K562 (cell line): ENCODE measurements around the gene ATF7IP. TPM values are rescaled to one million over a fixed set of nuclear protein-coding genes. Genes with fewer than 3 reads are reported as not detected.

Source experiments
- ATF3 ChIP-seq, 2 experiments: fragments of 450-650 bp in 1 of 2; sonication (generic) in 1 of 2; formaldehyde crosslinking in 1 of 2; IDR thresholded peaks in 1 of 2; conservative IDR thresholded peaks in 1 of 2; 2 replicates each; pipeline versions ENCODE4 v1.6.1 to v1.8.1; 2016 to 2023; ENCODE audit warnings: mild to moderate bottlenecking in 2 of 2, moderate library complexity in 2 of 2, inconsistent platforms in 1 of 2, missing genetic modification reagents in 1 of 2
- RB1 ChIP-seq: fragments of 450-650 bp; IDR thresholded peaks from 2 replicates; pipeline ENCODE4 v1.6.1; 2017; ENCODE audit warnings: low read depth, mild to moderate bottlenecking
- RFX7 ChIP-seq: fragments of 250-450 bp; sonication (Bioruptor Pico); IDR thresholded peaks from 2 replicates; pipeline ENCODE4 v1.5.1; 2021; ENCODE audit warnings: mild to moderate bottlenecking
- SAFB ChIP-seq: fragments of 200-400 bp; formaldehyde crosslinking; IDR thresholded peaks from 2 replicates; pipeline ENCODE4 v1.6.1; 2017; ENCODE audit warnings: low read depth, low read length, borderline replicate concordance
- ZMIZ1 ChIP-seq, 2 experiments: fragments of 150-350 bp in 1 of 2; IDR thresholded peaks; 2 replicates each; pipeline ENCODE4 v1.6.1; 2012 to 2016; ENCODE audit warnings: low read depth in 2 of 2, low read length in 2 of 2, mild to moderate bottlenecking in 1 of 2, moderate library complexity in 1 of 2
- polyA plus RNA-seq, 8 experiments: library from polyadenylated mRNA; depleted of rRNA in 4 of 8; stranded (reverse) in 5 of 8; unstranded in 3 of 8; fragments of >200 nt; fragmentation: Nextera tagmentation in 2 of 8; fragmentation: Illumina TruSeq in 1 of 8; extraction: Ambion mirVana in 2 of 8; extraction: Trizol in 1 of 8; gene quantifications; 2 replicates each; pipeline versions ENCODE4 v1.2.1 to v1.2.3, GENCODE V29; 2011 to 2014; ENCODE audit warnings: inconsistent platforms in 1 of 8, missing spikeins in 1 of 8
- total RNA-seq, 7 experiments: library from RNA; depleted of rRNA in 6 of 7; stranded (reverse); fragments of >200 nt in 6 of 7; fragmentation: Illumina TruSeq in 2 of 7; extraction: Trizol in 2 of 7; gene quantifications; 2 replicates each; pipeline versions ENCODE4 v1.2.1 to v1.2.3, GENCODE V29; 2011 to 2021; ENCODE audit warnings: low replicate concordance in 1 of 7

Gene ATF7IP
- total and polyA plus RNA-seq, 9 of the 15 experiments (the other 6 are each of a cell fraction or from before 2014, with no cell fraction given) = 2.8 to 27.1 (median 11.0) TPM

GRCh38 chr12:14365294-14366208, at the start of gene ATF7IP (continued):
- TF ChIP-seq ZMIZ1 (IDR thresholded peaks at IDR 0.05; ENCODE audit: low read depth in 2 of 2, low read length in 2 of 2) (no peak), SAFB (no peak), ATF3 (IDR thresholded peaks at IDR 0.05) (no peak), ATF3 (CRISPR knock-in tag; conservative IDR thresholded peaks at IDR 0.05) (no peak), RB1 (peak; percentile 54; the same call in 1 of the 2 replicates), RFX7 (CRISPR knock-in tag) (no peak)
